CD4-positive, alpha-beta T cell treated with Interleukin-15 for 1 hour (primary cell): ENCODE data around the gene NEIL1.
"Not testable (repeated sequence)": the region's sequence is repeated elsewhere in the genome, so short reads cannot be mapped to it uniquely, and the experiment has no call there.

Source experiments
- DNase-seq: peaks from one replicate; pipeline ENCODE4 v3.0.0-alpha.2; 2020

Gene NEIL1

GRCh38 chr15:75333654-75334419, 13.0 kb upstream of the NEIL1 start:
- not testable (repeated sequence) for DNase-seq

- no peak for DNase-seq
These were observed 11.5 kb upstream of the NEIL1 start for GRCh38 chr15:75335313-75335704.

- peak; percentile 65 for DNase-seq
These were observed 11.0 kb upstream of the NEIL1 start, which contains the start of gene COMMD4 for GRCh38 chr15:75335705-75336355. COMMD4 (plus strand) TSS chr15:75336063; CDS start chr15:75336090, 27 bp downstream.

- DNase-seq = no peak
These were observed 8.1 kb upstream of the NEIL1 start for GRCh38 chr15:75338661-75339240.

- no peak for DNase-seq
These were observed 7.2 kb upstream of the NEIL1 start for GRCh38 chr15:75339531-75340240.

DNA sequence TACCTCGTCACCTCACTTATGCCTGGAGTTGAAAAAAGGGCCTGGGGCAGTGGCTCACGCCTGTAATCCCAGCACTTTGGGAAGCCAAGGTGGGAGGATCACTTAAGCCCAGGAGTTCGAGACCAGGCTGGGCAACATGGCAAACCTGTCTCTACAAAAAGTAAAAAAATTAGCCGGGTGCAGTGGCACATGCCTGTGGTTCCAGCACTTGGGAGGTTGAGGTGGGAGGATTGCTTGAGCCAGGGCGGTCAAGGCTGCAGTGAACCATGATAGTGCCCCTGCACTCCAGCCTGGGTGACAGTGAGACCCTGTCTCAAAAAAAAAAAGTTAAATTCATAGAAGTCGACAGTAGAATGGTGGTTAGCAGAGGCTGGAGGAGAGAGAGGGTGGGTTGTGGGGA, 4.6 kb upstream of the NEIL1 start:
- DNase-seq = no peak

DNA sequence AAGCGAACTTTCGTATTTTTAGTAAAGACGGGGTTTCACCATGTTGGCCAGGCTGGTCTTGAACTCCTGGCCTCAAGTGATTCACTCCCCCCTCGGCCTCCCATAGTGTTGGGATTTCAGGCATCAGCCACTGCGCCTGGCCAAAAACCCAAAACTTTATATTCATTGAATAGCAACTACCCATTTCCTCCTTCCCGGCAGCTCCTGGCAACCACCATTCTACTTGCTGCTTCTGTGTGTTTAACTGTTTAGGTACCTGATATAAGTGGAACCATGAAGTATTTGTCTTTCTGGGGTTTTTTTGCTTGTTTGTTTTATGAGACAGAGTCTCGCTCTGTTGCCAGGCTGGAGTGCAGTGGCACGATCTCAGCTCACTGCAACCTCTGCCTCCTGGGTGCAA, 2.9 kb upstream of the NEIL1 start:
- DNase-seq = not testable (repeated sequence)

DNA sequence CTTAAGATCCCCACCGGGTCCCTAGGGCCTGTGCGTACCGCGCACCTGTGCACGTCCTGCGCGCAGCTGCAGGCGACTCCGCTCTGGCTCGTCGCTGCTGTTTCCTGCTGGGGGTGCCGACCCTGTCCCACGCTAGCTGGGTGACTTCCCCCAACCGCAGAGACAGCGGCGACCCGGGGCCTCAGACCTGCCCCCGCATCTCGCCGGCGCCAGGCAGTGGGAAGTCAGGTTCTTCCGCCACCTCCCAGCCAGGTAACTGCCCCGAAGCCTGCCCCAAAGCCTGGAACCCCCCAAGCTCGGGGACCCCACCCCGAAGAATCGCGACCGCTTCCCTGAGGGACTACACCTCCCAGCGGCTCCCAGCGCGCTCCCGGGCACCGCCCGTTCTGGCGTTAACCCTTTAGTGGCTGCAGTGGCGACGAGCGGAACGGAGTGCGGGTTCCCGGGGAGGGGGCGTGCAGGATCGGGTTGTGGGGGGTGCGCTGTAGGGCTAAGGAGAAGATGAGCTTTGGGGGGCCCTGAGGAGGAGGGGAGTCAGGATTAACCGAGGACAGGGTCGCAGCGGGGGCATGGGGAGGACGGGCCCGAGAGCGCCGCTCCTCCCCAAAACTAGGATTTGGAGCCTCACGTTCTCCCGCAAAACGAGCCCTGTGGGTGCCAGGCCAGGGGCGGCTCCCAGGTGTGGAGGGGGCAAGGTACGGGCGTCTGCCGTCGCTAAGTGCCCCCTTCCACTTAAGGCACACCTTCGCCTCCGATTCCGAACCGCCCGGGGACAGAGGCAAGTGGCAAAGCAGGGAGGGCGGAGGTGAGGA, 589 bp downstream of the NEIL1 start:
- peak; percentile 88 for DNase-seq

DNA sequence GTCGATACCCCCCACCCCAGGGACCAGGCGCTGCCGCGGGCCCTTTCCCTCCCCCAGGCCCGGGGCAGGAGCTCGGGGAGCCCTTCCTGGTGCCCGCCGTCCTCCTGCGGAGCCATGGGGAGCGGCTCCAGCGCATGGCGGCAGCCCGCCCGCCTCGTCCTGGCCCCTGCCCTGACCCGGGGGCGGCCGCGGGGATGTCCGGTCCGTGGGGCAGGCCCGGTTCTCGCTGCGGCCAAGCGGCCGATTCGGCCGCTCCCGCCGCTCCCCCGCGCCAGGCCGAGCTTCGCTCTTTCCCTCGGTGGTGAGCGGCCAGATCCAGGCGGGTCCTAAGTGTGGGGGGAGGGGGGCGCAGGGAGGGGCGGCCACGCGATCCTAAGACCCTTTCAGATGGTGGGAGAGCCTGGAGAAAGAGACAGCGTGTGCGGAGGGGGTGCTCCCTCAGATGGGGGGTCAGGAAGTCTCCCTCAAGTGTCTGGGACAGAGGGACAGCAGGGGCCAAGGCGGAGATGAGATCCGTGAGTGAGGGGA, 1.3 kb downstream of the NEIL1 start:
- DNase-seq = no peak

DNA sequence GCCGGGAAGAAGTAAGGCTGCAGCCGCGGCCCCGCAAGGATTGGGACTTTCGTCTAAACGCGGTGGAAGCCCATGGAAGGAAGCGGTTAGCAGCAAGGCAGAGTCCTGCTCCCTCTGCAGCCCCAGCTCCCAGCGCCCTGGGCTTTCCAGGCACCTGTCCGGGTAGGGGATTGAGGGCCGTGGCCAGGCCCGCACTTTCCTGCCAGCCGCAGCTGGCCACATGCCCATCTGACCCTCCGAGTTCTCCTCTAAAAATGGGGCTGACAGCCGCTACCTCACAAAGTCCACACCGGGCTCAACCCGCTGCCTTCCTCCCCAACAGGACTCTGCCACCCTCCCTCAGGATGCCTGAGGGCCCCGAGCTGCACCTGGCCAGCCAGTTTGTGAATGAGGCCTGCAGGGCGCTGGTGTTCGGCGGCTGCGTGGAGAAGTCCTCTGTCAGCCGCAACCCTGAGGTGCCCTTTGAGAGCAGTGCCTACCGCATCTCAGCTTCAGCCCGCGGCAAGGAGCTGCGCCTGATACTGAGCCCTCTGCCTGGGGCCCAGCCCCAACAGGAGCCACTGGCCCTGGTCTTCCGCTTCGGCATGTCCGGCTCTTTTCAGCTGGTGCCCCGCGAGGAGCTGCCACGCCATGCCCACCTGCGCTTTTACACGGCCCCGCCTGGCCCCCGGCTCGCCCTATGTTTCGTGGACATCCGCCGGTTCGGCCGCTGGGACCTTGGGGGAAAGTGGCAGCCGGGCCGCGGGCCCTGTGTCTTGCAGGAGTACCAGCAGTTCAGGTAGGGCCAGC, 1.9 kb downstream of the NEIL1 start:
- DNase-seq = no peak

- DNase-seq = not testable (repeated sequence)
These were observed 2.5 kb downstream of the NEIL1 start for GRCh38 chr15:75349351-75349669.

GRCh38 chr15:75349851-75350588, 3.2 kb downstream of the NEIL1 start:
- DNase-seq = peak; percentile 92

- DNase-seq = no peak
These were observed 3.9 kb downstream of the NEIL1 start for GRCh38 chr15:75350601-75351361.

- no peak for DNase-seq
These were observed 5.6 kb downstream of the NEIL1 start for GRCh38 chr15:75352186-75353080.

- DNase-seq = no peak
These were observed 6.8 kb downstream of the NEIL1 start for GRCh38 chr15:75353604-75354003.

DNA sequence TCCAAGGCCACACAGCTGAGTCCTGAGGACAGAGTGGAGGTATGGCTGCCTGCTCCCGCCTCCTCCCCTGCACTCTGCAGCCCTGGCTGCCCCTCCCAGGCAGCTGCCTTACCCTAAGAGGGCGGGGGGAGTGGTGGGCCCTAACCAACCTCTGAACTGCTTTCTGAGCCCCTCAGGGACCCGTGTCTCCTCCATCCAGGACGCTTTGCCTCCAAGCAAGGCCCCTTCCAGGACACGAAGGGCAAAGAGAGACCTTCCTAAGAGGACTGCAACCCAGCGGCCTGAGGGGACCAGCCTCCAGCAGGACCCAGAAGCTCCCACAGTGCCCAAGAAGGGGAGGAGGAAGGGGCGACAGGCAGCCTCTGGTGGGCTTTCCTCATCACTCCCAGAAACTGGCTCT, 7.6 kb downstream of the NEIL1 start:
- no peak for DNase-seq

GRCh38 chr15:75355369-75355768, 8.5 kb downstream of the NEIL1 start:
- DNase-seq = no peak

DNA sequence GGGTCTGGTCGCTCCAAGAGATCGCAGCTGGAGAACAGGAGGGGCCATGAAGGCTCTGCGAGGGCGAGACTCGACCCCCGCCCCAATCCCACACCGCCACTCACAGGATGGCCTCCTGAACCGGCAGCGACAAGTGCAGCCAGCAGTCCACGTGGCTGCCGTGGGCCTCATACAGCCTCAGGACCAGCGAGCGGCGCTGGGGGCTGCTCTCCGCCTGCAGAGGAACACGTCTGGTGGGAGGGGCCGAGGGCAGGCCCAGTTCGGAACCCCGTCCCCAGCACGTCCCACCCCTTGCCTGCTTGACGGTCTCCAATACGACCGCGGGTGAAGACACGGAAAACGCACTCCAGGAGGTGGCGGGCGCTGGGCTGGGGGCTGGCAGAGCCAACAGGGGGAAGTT, 9.2 kb downstream of the NEIL1 start:
- no peak for DNase-seq

- DNase-seq = no peak
These were observed 9.7 kb downstream of the NEIL1 start for GRCh38 chr15:75356517-75356916.
